ENCODE results near the gene SLC25A33.

SLC25A33 gene

DNA sequence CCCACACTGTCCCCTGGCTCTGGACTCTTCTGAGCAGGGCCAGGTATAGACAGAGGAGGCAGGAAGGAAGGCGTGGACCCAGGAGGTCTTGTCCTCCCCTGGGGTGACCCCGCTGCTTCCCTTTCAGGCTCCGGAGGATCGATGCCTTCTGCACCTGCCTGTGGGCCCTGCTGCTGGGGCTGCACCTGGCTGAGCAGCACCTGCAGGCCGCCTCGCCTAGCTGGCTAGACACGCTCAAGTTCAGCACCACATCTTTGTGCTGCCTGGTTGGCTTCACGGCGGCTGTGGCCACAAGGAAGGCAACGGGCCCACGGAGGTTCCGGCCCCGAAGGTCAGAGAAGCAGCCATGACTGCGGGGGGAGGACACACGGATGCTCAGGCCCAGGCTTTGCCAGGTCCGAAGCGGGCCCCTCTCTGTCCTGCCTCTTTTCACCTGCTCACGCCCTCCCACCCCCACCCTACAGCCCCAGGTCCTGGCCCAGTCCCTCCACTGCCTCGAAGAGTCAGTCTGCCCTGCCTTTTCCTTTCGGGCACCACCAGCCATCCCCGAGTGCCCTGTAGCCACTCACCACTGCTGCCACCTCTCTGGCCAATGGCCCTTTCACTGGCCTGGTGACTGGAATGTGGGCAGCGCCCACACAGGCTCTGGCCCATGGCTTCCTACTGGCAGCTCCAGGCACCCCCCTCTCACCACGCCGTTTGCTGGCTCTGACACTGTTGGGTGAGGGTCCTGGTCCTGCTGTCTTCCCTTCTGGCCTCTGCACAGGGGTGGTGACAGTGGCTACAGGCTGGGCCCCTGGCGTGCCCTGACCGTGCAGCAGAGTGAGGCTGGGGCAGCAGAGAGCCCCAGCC, 62.9 kb downstream of the SLC25A33 start:
- in situ Hi-C loops (cut with HindIII; ENCODE audit: low pct_unique_long_range_greater_than_20kb, low sequenced_read_pairs): no loop called here
- no peak for TF ChIP-seq JUND (IDR thresholded peaks at IDR 0.05; ENCODE audit: low read depth)
- DNase-seq (ENCODE audit: low read depth in 1 of 2, low spot score in 1 of 2): no peak

DNA sequence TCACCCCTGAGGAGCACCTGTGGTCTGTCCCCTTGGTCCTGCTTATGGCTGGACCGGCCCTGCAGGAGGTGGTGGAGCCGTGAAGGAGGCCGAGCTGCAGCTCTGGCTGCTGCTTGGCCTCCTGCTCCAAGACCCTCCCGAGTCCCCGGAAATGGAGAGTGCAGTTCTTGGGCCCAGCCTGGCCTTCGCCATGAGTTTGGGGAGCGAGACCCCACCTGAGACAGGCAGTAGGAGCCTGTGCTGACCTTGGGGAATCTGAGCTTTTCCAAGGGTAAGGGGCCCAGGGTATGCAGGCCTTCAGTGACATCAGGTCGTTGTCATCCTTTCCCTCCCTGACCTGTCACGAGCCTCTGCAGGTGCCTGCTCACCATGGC, 63.5 kb downstream of the SLC25A33 start:
- in situ Hi-C loops (cut with HindIII; ENCODE audit: low pct_unique_long_range_greater_than_20kb, low sequenced_read_pairs): no loop called here
- TF ChIP-seq JUND (IDR thresholded peaks at IDR 0.05; ENCODE audit: low read depth): no peak
- no peak for DNase-seq (ENCODE audit: low read depth in 1 of 2, low spot score in 1 of 2)

DNA sequence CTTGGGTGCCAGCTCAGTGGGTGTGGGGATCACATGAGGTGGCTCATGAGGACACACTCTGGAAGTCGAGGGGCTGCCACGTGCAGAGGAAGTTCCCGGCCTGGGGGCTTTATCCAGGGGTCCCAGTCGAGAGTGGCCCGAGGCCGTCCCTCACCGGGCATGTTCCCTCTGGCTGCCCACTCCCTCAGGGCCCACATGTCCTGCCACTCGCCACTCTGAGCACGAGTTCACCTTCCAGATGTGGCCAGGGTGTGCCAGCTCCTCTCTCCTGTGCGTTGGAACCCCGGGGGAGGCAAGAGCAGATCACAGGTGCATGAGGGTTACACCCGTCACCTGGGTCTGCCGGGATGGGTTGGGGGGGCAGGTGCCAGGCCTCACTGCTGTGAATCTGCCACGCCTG, 64.0 kb downstream of the SLC25A33 start:
- in situ Hi-C loops (cut with HindIII; ENCODE audit: low pct_unique_long_range_greater_than_20kb, low sequenced_read_pairs): no loop called here
- DNase-seq (ENCODE audit: low read depth in 1 of 2, low spot score in 1 of 2): no peak
- TF ChIP-seq JUND (IDR thresholded peaks at IDR 0.05; ENCODE audit: low read depth): no peak

DNA sequence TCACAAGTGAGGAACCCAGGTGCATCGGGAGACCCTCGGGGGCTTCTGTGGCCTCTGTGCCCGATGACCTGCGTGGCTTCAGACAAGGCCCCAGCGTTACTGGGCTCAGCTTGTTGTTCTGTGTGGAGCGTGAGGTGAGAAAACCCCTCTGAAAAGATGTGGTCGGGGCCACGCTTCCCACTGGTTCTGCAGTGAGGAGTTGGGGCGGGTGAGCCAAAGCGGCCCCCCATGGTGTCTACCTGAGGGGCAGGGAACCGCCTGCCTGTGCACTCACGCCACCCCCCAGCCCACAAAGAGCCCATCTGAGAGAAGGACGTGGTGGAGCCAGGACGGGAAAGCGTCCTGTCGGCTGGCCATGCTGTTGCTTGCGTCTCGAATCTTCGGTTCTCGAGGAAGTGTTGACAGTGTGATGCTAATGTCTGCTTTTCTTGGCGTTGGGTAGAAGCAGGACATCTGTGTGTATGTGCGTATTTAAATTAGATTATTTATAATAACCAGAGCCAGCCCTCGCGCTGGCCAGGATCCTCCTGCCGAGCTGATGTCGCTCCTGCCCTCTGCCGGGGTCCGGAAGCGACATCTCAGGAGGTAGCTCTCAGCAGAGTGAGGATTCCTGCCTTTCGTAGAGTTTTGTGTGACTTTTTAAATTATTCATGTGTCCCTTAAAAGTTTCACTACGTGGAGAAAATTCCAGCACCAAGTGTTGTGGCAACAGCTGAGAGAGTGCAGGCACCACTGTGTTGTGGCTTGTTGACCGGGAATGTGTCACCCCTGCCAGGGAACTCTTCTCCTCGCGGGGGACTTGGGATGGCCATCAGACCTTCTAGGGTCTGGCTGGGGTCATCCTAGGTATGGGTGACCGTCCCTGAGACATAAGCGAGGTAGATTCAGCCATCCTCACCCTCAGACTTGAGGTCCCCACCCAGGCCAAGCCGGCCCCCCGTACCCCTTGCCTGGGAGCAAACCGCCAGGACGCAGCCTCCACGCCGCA, 64.8 kb downstream of the SLC25A33 start:
- TF ChIP-seq JUND (IDR thresholded peaks at IDR 0.05; ENCODE audit: low read depth): no peak
- DNase-seq (ENCODE audit: low read depth in 1 of 2, low spot score in 1 of 2): no peak
- in situ Hi-C loops (cut with HindIII; ENCODE audit: low pct_unique_long_range_greater_than_20kb, low sequenced_read_pairs): no loop called here

DNA sequence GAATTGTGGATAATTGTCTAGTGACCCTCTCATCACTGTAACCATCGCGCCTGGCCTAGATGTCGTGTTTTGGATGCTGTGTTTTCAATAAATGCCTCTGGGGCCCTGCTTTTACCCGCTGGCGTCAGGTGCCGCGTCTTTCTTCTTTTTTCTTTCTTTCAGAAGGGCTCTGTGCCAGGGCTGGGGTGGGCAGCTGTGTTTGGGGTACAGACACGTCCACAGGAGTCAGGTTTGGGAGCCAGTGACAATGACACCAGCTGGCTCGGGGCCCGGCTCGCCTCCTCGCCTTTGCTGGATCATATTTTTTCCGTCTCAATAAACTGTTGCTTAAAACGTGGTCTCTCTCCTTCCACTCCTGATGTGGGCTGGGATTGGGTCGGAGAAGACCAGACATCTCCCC, 65.6 kb downstream of the SLC25A33 start:
- in situ Hi-C loops (cut with HindIII; ENCODE audit: low pct_unique_long_range_greater_than_20kb, low sequenced_read_pairs): no loop called here
- no peak for TF ChIP-seq JUND (IDR thresholded peaks at IDR 0.05; ENCODE audit: low read depth)

DNA sequence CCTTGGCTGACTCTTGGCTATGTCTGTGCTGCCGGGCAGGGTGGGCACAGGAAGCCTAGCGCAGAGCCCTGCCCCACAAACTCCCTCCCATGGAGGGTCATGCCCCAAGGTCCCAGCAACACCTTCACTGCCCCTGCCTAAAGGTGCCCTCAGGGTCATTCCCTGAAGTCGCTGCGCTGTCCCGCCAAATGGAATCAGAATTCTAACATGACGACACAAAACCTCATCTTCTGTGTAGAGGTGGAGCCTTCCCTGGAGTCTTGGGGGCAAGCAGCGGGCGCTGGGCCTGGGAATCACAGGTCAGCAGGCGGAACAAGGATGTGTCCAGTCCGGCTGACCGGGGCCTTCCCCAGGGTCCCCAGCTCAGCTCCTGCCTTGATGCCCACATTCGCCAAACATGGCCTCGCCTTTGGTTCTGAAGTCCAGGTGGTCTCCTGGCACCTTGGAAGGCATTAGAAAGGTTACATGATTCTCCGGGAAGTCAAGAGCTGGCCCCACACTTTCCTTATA, 66.7 kb downstream of the SLC25A33 start:
- in situ Hi-C loops (cut with HindIII; ENCODE audit: low pct_unique_long_range_greater_than_20kb, low sequenced_read_pairs): no loop called here
- DNase-seq (ENCODE audit: low read depth in 1 of 2, low spot score in 1 of 2): no peak
- no peak for TF ChIP-seq JUND (IDR thresholded peaks at IDR 0.05; ENCODE audit: low read depth)

More for the DNA sequence above, 65.6 kb downstream of the SLC25A33 start:
- DNase-seq (ENCODE audit: low read depth in 1 of 2, low spot score in 1 of 2): no peak

DNA sequence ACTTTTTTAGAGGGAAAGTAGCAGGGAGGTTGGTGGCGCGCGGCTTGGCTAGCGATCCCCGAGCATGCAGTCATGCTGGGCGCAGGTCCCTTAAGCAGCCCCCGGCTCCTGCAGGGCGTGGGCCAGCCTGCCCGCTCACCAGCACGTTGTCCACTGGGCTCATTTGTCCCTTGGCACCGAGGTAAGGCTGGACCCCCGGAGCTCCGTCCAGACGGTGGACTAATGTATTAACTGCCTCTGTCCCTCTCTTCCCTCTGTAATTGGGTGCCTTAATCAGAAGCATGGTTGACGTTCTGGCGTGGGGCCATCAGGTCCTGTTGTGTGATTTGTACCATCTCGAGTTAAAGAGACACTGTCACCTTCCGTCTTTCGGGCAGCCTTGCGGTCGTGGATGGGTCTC, 67.2 kb downstream of the SLC25A33 start:
- no peak for TF ChIP-seq JUND (IDR thresholded peaks at IDR 0.05; ENCODE audit: low read depth)
- DNase-seq (ENCODE audit: low read depth in 1 of 2, low spot score in 1 of 2): no peak
- in situ Hi-C loops (cut with HindIII; ENCODE audit: low pct_unique_long_range_greater_than_20kb, low sequenced_read_pairs): no loop called here

DNA sequence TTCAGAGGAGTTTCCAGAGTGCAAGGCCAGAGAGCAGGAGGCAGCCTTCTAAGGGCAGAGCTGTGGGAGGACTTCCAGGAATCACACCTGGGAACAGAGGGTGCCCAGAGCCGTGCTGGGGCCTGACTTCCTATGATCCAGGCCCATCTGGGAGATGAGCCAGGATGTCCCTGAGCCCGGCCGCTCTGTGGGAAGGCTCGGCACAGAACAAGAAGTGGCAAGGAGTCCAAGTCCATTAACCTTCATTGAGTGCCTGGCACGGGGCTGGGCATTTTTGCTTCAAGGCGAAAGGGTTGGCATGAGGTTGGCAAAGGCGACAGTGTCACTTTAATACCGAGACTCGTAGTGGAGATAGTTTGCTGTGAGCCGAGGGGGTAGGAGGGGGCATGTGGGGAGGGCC, 67.7 kb downstream of the SLC25A33 start:
- in situ Hi-C loops (cut with HindIII; ENCODE audit: low pct_unique_long_range_greater_than_20kb, low sequenced_read_pairs): no loop called here
- TF ChIP-seq JUND (IDR thresholded peaks at IDR 0.05; ENCODE audit: low read depth): no peak
- DNase-seq (ENCODE audit: low read depth in 1 of 2, low spot score in 1 of 2): no peak

DNA sequence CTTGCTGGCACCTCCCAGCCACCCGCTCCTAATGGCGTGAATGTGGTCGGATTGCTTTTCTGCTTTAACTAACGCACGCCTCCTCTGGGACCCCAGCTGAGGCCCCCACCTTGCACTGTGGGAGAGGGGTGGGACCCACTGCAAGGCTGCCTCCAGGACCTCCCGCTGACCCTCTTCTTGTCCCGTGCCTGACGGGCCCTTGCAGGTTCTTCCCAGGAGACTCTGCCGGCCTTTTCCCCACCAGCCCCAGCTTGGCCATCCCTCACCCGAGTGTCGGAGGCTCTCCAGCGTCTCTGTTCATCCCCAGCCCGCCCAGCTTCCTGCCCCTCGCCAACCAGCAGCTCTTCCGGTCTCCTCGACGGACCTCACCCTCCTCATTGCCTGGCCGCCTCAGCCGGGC, 68.1 kb downstream of the SLC25A33 start:
- TF ChIP-seq JUND (IDR thresholded peaks at IDR 0.05; ENCODE audit: low read depth): no peak
- in situ Hi-C loops (cut with HindIII; ENCODE audit: low pct_unique_long_range_greater_than_20kb, low sequenced_read_pairs): no loop called here
- no peak for DNase-seq (ENCODE audit: low read depth in 1 of 2, low spot score in 1 of 2)

DNA sequence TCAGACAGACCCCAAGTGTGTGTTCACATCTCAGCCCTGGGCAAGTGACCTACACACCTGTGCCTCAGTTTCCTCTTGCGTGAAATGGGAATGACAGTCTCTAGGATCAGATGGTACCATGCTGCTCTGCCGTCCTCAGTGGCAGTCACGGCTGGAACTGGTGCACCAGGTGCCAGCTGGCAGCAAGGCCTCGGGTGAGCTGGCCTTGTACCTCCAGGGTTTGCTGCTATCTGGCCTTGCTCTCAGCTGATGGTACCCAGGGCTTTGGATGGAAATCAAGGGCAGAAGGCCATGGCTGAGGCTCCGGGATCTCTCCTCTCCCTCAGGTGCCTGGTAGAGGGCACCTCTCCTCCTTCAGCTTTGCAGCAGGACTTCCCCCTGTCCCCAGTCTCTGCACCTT, 70.7 kb downstream of the SLC25A33 start:
- in situ Hi-C loops (cut with HindIII; ENCODE audit: low pct_unique_long_range_greater_than_20kb, low sequenced_read_pairs): no loop called here
- no peak for TF ChIP-seq JUND (IDR thresholded peaks at IDR 0.05; ENCODE audit: low read depth)
- DNase-seq (ENCODE audit: low read depth in 1 of 2, low spot score in 1 of 2): no peak

DNA sequence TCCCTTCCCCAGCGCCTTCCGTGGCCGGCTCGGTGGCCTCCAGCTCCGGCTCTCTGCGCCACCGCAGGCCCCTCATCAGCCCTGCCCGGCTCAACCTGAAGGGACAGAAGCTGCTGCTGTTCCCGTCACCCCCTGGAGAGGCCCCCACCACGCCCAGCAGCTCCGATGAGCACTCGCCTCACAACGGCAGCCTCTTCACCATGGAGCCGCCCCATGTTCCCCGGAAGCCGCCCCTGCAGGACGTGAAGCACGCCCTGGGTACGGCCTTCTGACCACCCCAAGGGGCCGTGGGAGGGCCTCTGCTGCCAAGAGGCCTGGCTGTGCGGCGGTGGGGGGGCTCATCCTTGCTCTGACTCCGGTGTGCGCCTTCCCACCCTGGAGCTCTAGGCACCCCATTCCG, 71.3 kb downstream of the SLC25A33 start:
- TF ChIP-seq JUND (IDR thresholded peaks at IDR 0.05; ENCODE audit: low read depth): no peak
- in situ Hi-C loops (cut with HindIII; ENCODE audit: low pct_unique_long_range_greater_than_20kb, low sequenced_read_pairs): no loop called here
- DNase-seq (ENCODE audit: low read depth in 1 of 2, low spot score in 1 of 2): no peak

DNA sequence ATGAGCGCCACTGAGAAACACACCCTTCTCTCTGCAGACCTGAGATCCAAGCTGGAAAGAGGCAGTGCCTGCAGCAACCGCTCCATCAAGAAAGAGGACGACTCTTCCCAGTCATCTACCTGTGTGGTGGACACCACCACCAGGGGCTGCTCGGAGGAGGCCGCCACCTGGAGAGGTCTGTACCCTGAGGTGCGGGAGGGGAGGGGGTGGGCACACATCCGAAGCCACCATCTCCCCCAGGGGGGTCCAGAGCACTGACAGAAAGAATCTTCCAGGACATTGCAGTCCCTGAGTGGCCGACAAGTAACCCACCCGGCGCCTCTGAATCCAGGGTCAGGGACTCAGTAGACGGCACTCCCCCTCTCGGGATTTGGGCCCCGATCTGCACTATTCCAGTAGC, 72.5 kb downstream of the SLC25A33 start:
- no peak for DNase-seq (ENCODE audit: low read depth in 1 of 2, low spot score in 1 of 2)
- in situ Hi-C loops (cut with HindIII; ENCODE audit: low pct_unique_long_range_greater_than_20kb, low sequenced_read_pairs): no loop called here
- TF ChIP-seq JUND (IDR thresholded peaks at IDR 0.05; ENCODE audit: low read depth): no peak
